ENCODE measurements around the gene PAF1. TPM values are rescaled to one million over a fixed set of nuclear protein-coding genes. Genes with fewer than 3 reads are reported as not detected.

Gene PAF1
- total and polyA plus RNA-seq, 2 of the 13 experiments (the other 11 are each of a cell fraction or from before 2014, with no cell fraction given), result 30.2 to 31.1 TPM

- TF ChIP-seq SOX6 (IDR thresholded peaks at IDR 0.05), result no peak
- peak; percentile 75 for TF ChIP-seq SOX6 (CRISPR knock-in tag; IDR thresholded peaks at IDR 0.05)
- no peak for TF ChIP-seq ZNF264 (CRISPR knock-in tag; IDR thresholded peaks at IDR 0.05)
- TF ChIP-seq FOSL2 (CRISPR knock-in tag; IDR thresholded peaks at IDR 0.05), result peak; percentile 96
- TF ChIP-seq BCL3 (CRISPR knock-in tag; IDR thresholded peaks at IDR 0.05), result no peak; the same call in 1 of the 2 replicates
- peak; percentile 75 for TF ChIP-seq TBL1XR1 (IDR thresholded peaks at IDR 0.05; ENCODE audit: borderline replicate concordance, low read length, partially characterized antibody)
- no peak for TF ChIP-seq ZNF256 (CRISPR knock-in tag; conservative IDR thresholded peaks at IDR 0.05)
- peak; percentile 70 for TF ChIP-seq HOMEZ (CRISPR knock-in tag; IDR thresholded peaks at IDR 0.05; ENCODE audit: low read depth)
- peak; percentile 86 for TF ChIP-seq SKI (IDR thresholded peaks at IDR 0.05; ENCODE audit: partially characterized antibody)
- 0 out of 2 replicates have a peak, but pooled peaks have one; percentile 4 for TF ChIP-seq GATA4 (IDR thresholded peaks at IDR 0.05; ENCODE audit: borderline replicate concordance, low read depth)
- TF ChIP-seq ZNF609 (CRISPR knock-in tag; IDR thresholded peaks at IDR 0.05; ENCODE audit: borderline replicate concordance), result peak; percentile 78; the same call in 1 of the 2 replicates
- TF ChIP-seq RBFOX2 (IDR thresholded peaks at IDR 0.05; ENCODE audit: low read depth, low read length), result no peak; the same call in 1 of the 2 replicates
- TF ChIP-seq PAWR (CRISPR knock-in tag; IDR thresholded peaks at IDR 0.05; ENCODE audit: borderline replicate concordance), result no peak; the same call in 1 of the 2 replicates
- peak; percentile 71; the same call in 1 of the 2 replicates for TF ChIP-seq DZIP1 (CRISPR knock-in tag; IDR thresholded peaks at IDR 0.05)
- peak; percentile 24; the same call in 1 of the 2 replicates for TF ChIP-seq HMG20A (CRISPR knock-in tag; IDR thresholded peaks at IDR 0.05; ENCODE audit: borderline replicate concordance)
- peak; percentile 65 for TF ChIP-seq ZBTB43 (CRISPR knock-in tag; conservative IDR thresholded peaks at IDR 0.05)
- TF ChIP-seq ATM (IDR thresholded peaks at IDR 0.05; ENCODE audit: borderline replicate concordance), result no peak
These were observed 10.8 kb upstream of the PAF1 start (continued) for GRCh38 chr19:39401549-39402345.

Data from HepG2 (cell line).